Measurements from ENCODE around the gene SMARCB1. TPM values are rescaled to one million over a fixed set of nuclear protein-coding genes. Genes with fewer than 3 reads are reported as not detected.
A peak's percentile ranks its signal among the peaks of the same experiment; 100 is the strongest.

Gene SMARCB1
- total and polyA plus RNA-seq, 2 donors from 2014 or later: 68.7 to 79.0 TPM

GRCh38 chr22:23772649-23773473, 13.9 kb upstream of the SMARCB1 start, which contains the start of gene MMP11:
MMP11 (plus strand) TSS chr22:23772849; CDS start chr22:23772871, 22 bp downstream.
- DNase-seq (peak; percentile 64 to 91 (median 85)), FAIRE-seq (no peak)
- peak within 1 kb of the TSS; percentile 20 to 57 (median 44) for H3K4me3 ChIP-seq (ENCODE audit: low read length in 3 of 3)
- H3K9me3 ChIP-seq (ENCODE audit: control insufficient read depth in 2 of 3, insufficient read depth in 1 of 3, low read length in 3 of 3): no peaks in the 10 kb centered on the region
- H3K27ac ChIP-seq (ENCODE audit: low read depth in 2 of 2, low read length in 2 of 2): no peak within 1 kb of the TSS
- intact Hi-C loops (cut with DNase I): loop anchor here (10.0 kb wide), 1 partner anchor 72 kb away; no protein-coding TSS in a partner anchor
- peaks cover 0 to 29% (median 14%) of the 10 kb centered on the region in 3 donors for H3K4me1 ChIP-seq (ENCODE audit: control insufficient read depth in 2 of 3, insufficient read depth in 2 of 3, low read depth in 1 of 3, low read length in 3 of 3)
- H3K36me3 ChIP-seq (ENCODE audit: control insufficient read depth in 2 of 3, insufficient read depth in 3 of 3, low read length in 3 of 3): no peaks in the 10 kb centered on the region
- no peak for TF ChIP-seq CTCF (IDR thresholded peaks at IDR 0.05; ENCODE audit: borderline replicate concordance, extremely low read depth, insufficient read depth)
- no peaks in the 10 kb centered on the region for H3K27me3 ChIP-seq (ENCODE audit: control insufficient read depth, insufficient read depth, low read length)
- H3K9ac ChIP-seq (ENCODE audit: low read length in 3 of 3): peak within 1 kb of the TSS in 2 of 3 donors; percentile 8 to 51

GRCh38 chr22:23773483-23774113, 13.2 kb upstream of the SMARCB1 start:
- Histone ChIP-seq H3K4me1 (ENCODE audit: control insufficient read depth in 2 of 3, insufficient read depth in 2 of 3, low read depth in 1 of 3, low read length in 3 of 3) (peaks cover 0 to 29% (median 17%) of the 10 kb centered on the region in 3 donors), H3K9me3 (ENCODE audit: control insufficient read depth in 2 of 3, insufficient read depth in 1 of 3, low read length in 3 of 3) (no peaks in the 10 kb centered on the region), H3K4me3 (ENCODE audit: low read length in 3 of 3) (peak overlapping the region; percentile 20 to 57 (median 41)), H3K36me3 (ENCODE audit: control insufficient read depth in 2 of 3, insufficient read depth in 3 of 3, low read length in 3 of 3) (no peaks in the 10 kb centered on the region), H3K9ac (ENCODE audit: low read length in 3 of 3) (peak overlapping the region in 2 of 3 donors; percentile 8 to 26), H3K27me3 (ENCODE audit: control insufficient read depth, insufficient read depth, low read length) (no peaks in the 10 kb centered on the region), H3K27ac (ENCODE audit: low read depth in 2 of 2, low read length in 2 of 2) (no peak overlapping the region)
- peak in 1 of 5 donors; percentile 53 for DNase-seq
- FAIRE-seq: no peak
- TF ChIP-seq CTCF (IDR thresholded peaks at IDR 0.05; ENCODE audit: borderline replicate concordance, extremely low read depth, insufficient read depth): no peak
- intact Hi-C loops (cut with DNase I): loop anchor here (10.0 kb wide), 1 partner anchor 71 kb away; no protein-coding TSS in a partner anchor

- no peak for FAIRE-seq
- intact Hi-C loops (cut with DNase I): loop anchor here (10.0 kb wide), 1 partner anchor 70 kb away; no protein-coding TSS in a partner anchor
These were observed 12.4 kb upstream of the SMARCB1 start for GRCh38 chr22:23774114-23774921.

More at GRCh38 chr22:23774114-23774921, 12.4 kb upstream of the SMARCB1 start:
- no peaks in the 10 kb centered on the region for H3K27me3 ChIP-seq (ENCODE audit: control insufficient read depth, insufficient read depth, low read length)
- DNase-seq: peak in 1 of 5 donors; percentile 53
- peaks cover 0 to 29% (median 17%) of the 10 kb centered on the region in 3 donors for H3K4me1 ChIP-seq (ENCODE audit: control insufficient read depth in 2 of 3, insufficient read depth in 2 of 3, low read depth in 1 of 3, low read length in 3 of 3)
- no peak overlapping the region for H3K27ac ChIP-seq (ENCODE audit: low read depth in 2 of 2, low read length in 2 of 2)
- no peak for TF ChIP-seq CTCF (IDR thresholded peaks at IDR 0.05; ENCODE audit: borderline replicate concordance, extremely low read depth, insufficient read depth)
- H3K9me3 ChIP-seq (ENCODE audit: control insufficient read depth in 2 of 3, insufficient read depth in 1 of 3, low read length in 3 of 3): no peaks in the 10 kb centered on the region
- H3K4me3 ChIP-seq (ENCODE audit: low read length in 3 of 3): no peak overlapping the region
- H3K9ac ChIP-seq (ENCODE audit: low read length in 3 of 3): peak overlapping the region in 1 of 3 donors; percentile 26
- H3K36me3 ChIP-seq (ENCODE audit: control insufficient read depth in 2 of 3, insufficient read depth in 3 of 3, low read length in 3 of 3): no peaks in the 10 kb centered on the region
